HG03025 (cell line): ENCODE results near the gene ADNP2.
"Not testable (repeated sequence)": the region's sequence is repeated elsewhere in the genome, so short reads cannot be mapped to it uniquely, and the experiment has no call there.

Source experiments
- ATAC-seq: cut with Tn5 transposase; IDR thresholded peaks from one replicate; pipeline ENCODE4 v1.9.1; 2021; ENCODE audit warnings: mild to moderate bottlenecking, moderate library complexity; ENCODE audit not compliant: unreplicated experiment, low FRiP score

Gene ADNP2

DNA sequence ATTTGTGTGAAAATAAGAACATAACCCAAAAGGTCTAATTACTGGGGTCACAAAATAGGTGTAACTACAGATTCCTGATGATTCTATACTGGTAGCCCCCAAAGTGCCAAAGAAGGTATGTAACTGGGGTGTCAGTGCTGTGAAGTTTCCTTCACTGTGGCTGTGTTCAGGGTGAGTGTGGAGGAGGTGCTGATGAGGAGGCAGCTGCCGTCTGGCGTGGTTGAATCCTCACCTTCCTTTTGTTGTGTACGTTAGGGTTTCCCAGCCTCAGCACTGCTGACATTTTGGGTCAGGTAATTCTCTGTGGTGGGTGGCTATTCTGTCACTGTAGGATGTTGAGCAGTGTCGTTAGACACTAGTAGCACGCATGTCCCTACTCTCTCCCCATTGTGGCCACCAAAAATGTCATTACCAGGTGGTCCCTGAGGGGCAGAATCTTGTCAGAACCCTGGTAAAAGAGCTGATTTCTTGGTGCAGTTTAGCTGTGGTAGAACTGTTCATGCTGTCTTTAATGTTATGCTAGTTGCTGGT is 31.5 kb downstream of the ADNP2 start:
- ATAC-seq: no peak

DNA sequence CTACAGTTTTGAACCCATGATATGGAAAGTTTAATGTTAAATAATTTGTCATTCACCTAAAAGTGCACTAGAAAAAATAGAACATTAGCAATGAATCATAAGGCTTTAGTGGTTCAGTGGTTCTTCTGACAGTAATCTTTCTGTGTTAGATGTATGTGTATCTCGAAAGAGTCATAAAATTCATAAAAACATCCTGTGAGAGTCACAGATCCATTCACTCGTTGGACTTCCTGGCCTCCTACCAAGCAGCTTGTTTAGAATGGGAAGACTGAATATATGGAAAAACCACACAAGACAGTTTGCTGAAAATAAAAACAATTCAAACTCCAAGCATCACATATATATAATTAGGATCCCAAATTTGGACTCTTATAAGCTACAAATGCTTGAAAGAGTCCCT is 34.8 kb downstream of the ADNP2 start:
- ATAC-seq: no peak

DNA sequence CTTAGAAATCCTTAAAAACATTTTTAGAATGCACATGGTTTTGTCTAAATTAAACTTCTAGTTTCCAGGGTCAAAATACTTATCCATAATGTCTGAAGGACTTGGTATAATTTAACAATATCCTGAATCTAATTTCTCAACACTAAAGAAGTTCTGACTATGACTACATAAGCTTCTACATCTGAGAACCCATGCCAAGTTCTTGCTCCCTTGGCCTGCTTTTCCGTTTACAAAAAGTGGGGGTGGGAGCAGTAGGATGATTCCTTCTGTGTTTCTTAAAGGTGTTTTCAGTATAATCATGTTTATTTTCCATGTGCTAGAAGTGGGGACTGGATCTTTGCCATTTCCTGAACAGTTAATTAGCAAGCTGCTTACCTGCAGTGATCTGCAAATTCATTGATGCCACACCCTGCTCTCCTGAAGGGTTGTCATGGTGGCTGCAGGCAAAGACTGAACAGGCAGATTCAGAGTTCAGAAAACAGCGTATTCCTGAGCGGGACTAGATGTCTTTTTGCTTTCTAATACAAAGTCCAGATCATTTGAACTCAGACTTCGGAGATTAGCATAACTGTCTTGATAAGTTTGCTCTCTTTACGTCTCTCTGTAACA is 36.2 kb downstream of the ADNP2 start:
- ATAC-seq: no peak

- peak; percentile 20 for ATAC-seq
Measured at GRCh38 chr18:80147037-80147417, 38.0 kb downstream of the ADNP2 start.

- ATAC-seq: peak; percentile 80
Measured at GRCh38 chr18:80147418-80148325, 38.6 kb downstream of the ADNP2 start.

DNA sequence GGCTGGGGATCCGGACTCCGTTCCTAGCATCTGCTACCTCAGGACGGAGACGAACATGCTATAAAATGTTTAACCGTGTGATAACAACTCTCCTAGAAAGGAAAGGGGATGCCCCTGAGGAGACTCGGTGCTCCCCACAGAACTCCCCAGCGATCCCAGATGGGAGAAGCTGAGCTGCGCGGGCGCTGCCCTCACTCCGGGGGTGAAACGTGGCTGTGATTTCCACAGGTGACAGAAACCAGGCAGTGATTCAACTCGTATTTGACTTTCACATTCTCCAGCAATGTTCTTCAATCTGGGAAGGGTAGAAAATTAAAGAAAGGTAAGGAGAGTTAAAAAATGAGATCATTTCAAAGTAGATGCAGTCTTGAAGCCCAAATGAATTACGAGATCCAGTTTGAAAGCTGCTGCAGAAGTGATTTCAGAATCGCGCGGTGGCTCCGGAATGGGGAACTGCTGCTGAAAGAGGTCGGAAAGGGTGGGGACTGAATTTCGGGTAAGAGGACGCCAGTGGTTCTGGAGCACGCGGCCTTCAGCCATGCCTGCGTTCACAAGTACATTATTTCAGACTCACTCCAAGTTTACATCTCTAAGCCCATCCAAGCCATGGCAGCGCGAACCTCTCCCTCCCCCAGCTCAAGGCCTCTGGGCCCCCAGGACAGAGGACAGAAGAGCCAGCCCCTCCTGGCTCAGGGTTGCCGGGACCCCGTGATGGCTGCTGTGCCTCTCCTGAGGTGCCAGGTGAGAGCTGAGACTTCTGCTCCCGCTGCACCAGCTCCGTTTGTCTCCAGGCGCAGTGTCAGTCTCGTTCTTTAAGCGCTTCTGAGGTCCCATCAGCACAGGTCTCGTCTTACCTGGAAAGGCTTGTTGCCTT is 39.5 kb downstream of the ADNP2 start:
- no peak for ATAC-seq

DNA sequence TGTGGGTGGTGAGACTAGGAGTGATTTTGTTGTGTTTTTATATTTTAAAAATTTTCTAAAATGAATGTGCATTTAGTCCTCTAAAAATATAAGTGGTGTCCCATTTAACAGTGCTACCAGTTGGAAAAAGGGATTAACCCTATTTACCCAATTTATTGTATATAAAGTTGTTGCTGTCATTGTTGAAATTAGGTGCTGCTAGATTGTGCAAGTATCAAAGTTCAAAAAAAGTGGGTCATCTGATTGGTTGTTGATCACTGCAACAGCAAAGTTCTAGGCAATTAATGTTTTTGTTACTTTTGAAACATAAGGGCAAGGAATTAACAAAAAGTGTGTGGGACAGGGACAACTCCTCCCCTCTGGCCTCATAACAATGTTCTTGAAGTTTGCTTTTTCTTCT is 40.6 kb downstream of the ADNP2 start:
- no peak for ATAC-seq

- ATAC-seq: no peak
Measured at GRCh38 chr18:80154293-80154692, 45.2 kb downstream of the ADNP2 start.

- ATAC-seq: no peak
Measured at GRCh38 chr18:80157708-80158343, 48.8 kb downstream of the ADNP2 start.

DNA sequence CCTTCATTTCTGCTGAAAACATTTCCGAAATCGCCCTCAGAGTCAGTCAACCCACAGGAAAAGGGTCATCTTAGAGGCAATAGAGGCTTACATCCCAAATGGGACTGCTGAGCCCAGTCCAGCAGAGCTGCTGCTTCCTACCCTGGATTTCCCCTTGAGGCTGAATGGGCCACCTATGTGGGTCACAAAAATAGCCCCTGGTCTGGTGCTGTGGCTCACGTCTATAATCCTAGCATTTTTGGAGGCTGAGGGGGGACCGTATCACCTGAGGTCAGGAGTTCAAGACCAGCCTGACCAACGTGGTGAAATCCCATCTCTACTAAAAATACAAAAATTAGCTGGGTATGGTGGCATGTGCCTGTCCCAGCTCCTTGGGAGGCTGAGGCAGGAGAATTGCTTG is 49.3 kb downstream of the ADNP2 start:
- ATAC-seq: no peak

GRCh38 chr18:80159713-80160636 is 50.9 kb downstream of the ADNP2 start:
- no peak for ATAC-seq

DNA sequence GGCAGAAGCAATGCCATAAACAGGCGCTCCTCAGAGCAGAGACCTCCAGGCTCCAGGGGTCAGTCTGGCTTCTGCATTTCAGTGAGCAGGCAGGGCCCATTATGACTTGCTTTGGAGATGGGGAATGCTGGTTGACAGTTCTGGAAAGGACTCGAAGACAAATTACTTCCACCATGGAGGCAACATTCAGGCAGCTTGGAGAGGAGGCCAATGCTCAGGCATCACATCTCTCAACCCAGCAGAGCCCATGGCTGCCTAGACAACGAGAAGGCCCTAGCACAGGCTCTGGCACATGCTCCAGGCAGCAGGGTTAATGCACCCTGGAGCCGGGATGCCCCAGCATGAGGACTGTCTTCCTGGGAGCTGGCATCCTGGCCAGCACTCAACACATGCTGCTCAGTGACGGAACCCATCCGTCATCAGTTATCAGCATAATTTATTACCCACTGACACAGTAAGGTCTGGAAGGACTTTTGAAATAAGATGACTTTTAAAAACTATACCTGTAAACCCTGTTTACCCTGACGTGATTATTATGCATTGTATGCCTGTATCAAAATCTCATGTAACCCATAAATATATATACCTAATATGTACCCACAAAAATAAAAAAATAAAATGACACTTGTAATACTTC is 52.8 kb downstream of the ADNP2 start:
- no peak for ATAC-seq

DNA sequence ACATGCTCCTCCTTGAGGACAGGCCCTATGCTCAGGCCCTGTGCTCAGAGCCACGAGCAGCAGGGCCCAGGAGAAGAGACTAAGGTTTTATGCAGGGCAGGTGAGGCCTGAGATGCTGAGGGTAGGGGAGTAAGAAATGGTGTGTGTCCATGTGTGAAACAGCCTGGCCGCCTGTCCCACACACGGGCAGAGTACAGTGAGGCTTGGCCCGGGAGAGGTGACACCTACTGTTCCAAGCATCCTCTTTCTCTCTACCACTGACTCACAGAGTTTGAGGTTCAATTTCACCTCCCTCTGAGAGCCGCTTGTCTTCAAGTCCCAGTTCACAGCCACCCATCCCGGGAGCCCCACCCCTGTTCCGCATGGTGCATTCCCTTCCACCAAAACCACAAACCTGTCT is 54.1 kb downstream of the ADNP2 start:
- no peak for ATAC-seq

- ATAC-seq: not testable (repeated sequence)
Measured at GRCh38 chr18:80164727-80165355, 55.8 kb downstream of the ADNP2 start.

GRCh38 chr18:80166240-80166639 is 57.2 kb downstream of the ADNP2 start:
- ATAC-seq: no peak

DNA sequence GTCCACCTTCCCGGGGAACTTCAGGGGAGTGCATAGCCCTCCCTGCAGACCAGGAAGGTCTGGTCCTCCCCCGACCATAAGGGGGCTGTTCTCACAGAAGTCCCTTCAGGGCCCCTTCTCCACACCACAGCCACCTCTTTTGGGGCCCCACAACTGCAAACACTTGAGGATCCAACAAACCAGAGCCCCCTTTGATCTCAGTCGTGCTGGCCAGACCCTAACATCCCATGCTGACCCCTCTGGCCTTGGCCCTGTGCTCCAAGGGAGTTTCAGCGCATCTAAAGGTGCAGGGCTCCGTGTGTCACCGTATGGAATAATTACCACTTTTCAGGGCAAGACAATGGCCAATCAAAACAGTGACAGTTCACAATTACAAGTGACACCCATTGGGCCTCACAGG is 57.7 kb downstream of the ADNP2 start:
- ATAC-seq: no peak

DNA sequence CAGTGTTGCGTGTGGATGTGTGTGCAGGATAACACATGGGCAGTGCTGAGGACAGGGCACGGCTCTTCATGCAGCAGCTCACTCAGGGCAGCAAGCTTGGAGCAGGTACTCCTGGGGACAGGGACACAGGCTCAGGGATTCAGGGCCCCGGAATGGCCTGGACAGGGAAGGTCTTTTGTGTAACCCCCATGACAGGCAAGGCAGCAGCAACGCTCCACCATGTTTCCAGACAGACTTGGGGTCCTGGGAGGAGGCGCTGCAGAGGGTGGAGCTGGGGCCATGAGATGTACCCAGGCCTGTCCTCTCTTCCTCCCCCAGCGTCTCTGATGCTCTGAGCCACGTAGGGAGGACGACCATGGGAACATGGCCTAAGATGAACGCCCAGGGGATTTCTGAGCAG is 58.3 kb downstream of the ADNP2 start:
- ATAC-seq: no peak

GRCh38 chr18:80167931-80168330 is 58.9 kb downstream of the ADNP2 start:
- no peak for ATAC-seq
